Liver (tissue), 3 donors: ENCODE measurements around the gene HNRNPM.

Experiments used
- TAF1 ChIP-seq: conservative IDR thresholded peaks from 2 replicates; pipeline ENCODE4 v1.6.1; 2016; ENCODE audit warnings: antibody characterized with exemption, mild to moderate bottlenecking
- YY1 ChIP-seq: IDR thresholded peaks from 2 replicates; pipeline ENCODE4 v1.6.1; 2016; ENCODE audit warnings: antibody characterized with exemption, mild to moderate bottlenecking
- TF ChIP-seq, protein P1 (sequence below): fragments of 150-350 bp; IDR thresholded peaks from 2 replicates; pipeline ENCODE4 v1.5.1; 2017; ENCODE audit warnings: improper control_type of control experiment, low read depth, low read length; ENCODE audit not compliant: missing input control
- donor health status: healthy.
- donor health status: healthy.

DNA sequence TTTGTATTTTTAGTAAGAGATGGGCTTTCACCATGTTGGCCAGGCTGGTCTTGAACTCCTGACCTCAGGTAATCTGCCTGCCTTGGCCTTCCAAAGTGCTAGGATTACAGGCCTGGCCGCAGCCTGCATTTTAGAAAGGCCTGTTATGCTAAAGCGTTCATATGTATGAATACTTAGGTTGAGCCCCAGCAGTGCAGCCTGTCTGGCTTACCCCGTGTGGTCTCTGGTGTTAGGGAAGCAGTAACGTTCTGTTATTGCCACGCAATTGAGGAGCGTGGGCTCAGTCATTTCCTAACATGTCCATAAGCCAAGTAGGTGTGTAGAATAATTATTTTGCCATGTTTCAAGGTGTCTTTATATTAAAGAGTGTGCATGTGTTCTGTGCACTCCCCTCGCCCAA is 14.3 kb downstream of the HNRNPM start:
- TF ChIP-seq, protein P1, sequence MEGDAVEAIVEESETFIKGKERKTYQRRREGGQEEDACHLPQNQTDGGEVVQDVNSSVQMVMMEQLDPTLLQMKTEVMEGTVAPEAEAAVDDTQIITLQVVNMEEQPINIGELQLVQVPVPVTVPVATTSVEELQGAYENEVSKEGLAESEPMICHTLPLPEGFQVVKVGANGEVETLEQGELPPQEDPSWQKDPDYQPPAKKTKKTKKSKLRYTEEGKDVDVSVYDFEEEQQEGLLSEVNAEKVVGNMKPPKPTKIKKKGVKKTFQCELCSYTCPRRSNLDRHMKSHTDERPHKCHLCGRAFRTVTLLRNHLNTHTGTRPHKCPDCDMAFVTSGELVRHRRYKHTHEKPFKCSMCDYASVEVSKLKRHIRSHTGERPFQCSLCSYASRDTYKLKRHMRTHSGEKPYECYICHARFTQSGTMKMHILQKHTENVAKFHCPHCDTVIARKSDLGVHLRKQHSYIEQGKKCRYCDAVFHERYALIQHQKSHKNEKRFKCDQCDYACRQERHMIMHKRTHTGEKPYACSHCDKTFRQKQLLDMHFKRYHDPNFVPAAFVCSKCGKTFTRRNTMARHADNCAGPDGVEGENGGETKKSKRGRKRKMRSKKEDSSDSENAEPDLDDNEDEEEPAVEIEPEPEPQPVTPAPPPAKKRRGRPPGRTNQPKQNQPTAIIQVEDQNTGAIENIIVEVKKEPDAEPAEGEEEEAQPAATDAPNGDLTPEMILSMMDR, result no peak
- TF ChIP-seq TAF1, result no peak
- TF ChIP-seq YY1, result no peak
